H7 (cell line): Measurements from ENCODE around the gene PIK3R5. TPM values are rescaled to one million over a fixed set of nuclear protein-coding genes. Genes with fewer than 3 reads are reported as not detected.
"Not testable (repeated sequence)": the region's sequence is repeated elsewhere in the genome, so short reads cannot be mapped to it uniquely, and the experiment has no call there.

Source experiments
- DNase-seq: peaks from one replicate; pipeline ENCODE4 v3.0.0; 2012
- H3K27me3 ChIP-seq: 2 replicates; pipeline ENCODE4 v1.6.0; 2011; ENCODE audit warnings: mild to moderate bottlenecking, low read length; ENCODE audit not compliant: control insufficient read depth, insufficient read depth
- H3K36me3 ChIP-seq: replicated peaks from 2 replicates; pipeline ENCODE4 v1.5.1; 2011; ENCODE audit warnings: low read length; ENCODE audit not compliant: control insufficient read depth, insufficient read depth
- H3K4me3 ChIP-seq: 2 replicates; pipeline ENCODE4 v1.5.1; 2011; ENCODE audit warnings: low read depth, mild to moderate bottlenecking, control low read depth, low read length, moderate library complexity; ENCODE audit not compliant: insufficient read depth
- total RNA-seq: library from RNA; depleted of rRNA; stranded (reverse); fragments of >200 nt; shearing (Covaris generic); gene quantifications from 2 replicates; pipeline ENCODE4 v1.2.3, GENCODE V29; 2014

PIK3R5 gene
- total RNA-seq, 1 experiment from 2014 or later: 33.6 TPM

DNA sequence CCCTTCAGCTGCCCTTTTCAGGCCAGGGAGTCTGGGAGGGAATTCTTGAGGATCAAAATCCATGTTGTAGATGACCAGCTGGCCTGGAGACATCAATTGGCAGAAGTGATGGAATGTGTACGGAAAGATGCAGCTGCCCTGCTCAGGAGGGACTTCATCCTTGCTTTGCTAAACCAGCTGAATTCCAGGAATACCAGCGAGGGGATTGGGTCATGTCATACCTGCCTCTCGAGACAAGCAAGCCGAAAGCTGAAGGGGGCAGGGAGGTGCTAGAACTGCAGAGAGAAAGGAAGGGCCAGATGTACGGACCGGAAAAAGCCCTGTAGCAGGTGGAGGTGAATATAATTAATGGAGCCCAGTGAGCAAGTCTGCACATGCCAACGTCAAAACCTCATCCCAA is 30.2 kb upstream of the PIK3R5 start:
- no peak for DNase-seq
- Histone ChIP-seq H3K36me3 (no peaks in the 10 kb centered on the region), H3K4me3 (no peak overlapping the region), H3K27me3 (peaks cover 1% of the 10 kb centered on the region; the same call in 1 of the 2 replicates)

DNA sequence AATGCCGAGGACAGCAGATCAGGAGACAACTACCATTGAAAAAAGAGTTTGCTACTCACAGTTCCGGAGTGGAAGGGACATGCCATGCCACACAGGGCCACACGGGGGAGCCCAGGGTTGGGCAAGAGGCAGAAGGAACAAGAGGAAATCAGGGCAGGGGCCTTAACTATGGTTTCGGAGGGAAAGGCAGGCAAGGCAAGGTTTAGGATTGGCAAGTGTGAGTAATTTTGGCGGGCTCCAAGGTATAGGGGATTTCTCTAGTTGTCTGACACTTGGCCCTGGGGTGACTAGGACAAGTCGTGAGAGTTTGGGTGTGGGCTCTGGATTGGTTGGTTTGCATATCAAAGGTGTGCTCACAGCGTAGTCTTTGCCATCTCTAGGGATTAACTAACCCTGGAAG is 28.8 kb upstream of the PIK3R5 start:
- H3K36me3 ChIP-seq: no peaks in the 10 kb centered on the region
- no peaks in the 10 kb centered on the region for H3K27me3 ChIP-seq
- peak; percentile 72 for DNase-seq
- no peak overlapping the region for H3K4me3 ChIP-seq

- DNase-seq: peak; percentile 84
- no peak overlapping the region for H3K4me3 ChIP-seq
- H3K27me3 ChIP-seq: no peaks in the 10 kb centered on the region
- no peaks in the 10 kb centered on the region for H3K36me3 ChIP-seq
Measured at GRCh38 chr17:8991514-8992285, 26.2 kb upstream of the PIK3R5 start.

GRCh38 chr17:8988263-8988935 is 22.9 kb upstream of the PIK3R5 start:
- H3K4me3 ChIP-seq, H3K27me3 ChIP-seq, H3K36me3 ChIP-seq, DNase-seq: not testable (repeated sequence)

- Histone ChIP-seq H3K4me3 (no peak overlapping the region), H3K27me3 (no peaks in the 10 kb centered on the region), H3K36me3 (no peaks in the 10 kb centered on the region)
- DNase-seq: no peak
Measured at GRCh38 chr17:8986295-8986694, 20.8 kb upstream of the PIK3R5 start.

DNA sequence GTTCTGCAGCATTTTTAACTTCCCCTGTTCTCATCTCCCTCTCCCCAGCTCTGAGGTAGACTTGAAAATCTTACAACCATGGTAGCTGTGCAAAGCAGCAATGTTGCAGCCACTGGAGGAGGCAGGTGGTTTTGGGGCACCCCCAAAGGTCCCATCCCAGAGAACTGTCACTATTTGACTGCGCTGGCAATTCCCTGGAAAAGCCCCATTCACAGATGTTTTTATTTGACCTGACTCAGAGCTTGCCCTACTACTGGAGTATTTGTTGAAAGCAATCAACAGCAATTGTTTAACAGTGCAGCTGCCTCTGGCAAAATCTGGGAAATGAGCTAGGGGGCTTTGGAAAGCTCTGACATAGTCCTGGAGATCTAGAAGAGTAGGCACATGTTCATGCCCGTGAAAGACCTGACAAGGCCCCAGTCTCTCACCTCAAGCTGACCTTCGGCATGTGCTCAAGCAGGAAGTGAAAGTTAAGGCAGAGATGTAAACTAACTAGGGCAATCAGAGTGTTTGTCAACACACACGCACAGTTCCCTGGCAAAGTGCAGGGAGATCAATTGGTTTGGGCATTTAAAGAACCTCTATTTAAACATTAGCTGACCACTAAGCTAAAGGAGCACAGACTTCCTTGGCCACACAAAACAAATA is 19.7 kb upstream of the PIK3R5 start:
- no peak for DNase-seq
- H3K36me3 ChIP-seq: no peaks in the 10 kb centered on the region

DNA sequence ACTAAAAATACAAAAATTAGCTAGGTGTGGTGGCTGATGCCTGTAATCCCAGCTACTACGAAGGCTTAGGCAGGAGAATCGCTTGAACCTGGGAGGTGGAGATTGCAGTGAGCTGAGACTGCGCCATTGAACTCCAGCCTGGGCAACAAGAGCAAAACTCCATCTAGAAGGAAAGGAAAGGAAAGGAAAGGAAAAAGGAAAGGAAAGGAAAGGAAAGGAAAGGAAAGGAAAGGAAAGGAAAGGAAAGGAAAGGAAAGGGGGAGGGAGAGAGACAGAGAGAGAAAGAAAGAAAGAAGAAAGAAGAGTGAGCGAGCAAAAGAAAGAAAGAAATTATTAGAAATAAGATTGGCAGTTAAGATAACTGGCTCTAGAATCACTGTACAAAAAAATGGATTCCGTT is 18.7 kb upstream of the PIK3R5 start:
- not testable (repeated sequence) for H3K4me3 ChIP-seq, DNase-seq, H3K36me3 ChIP-seq

More for the DNA sequence above, 19.7 kb upstream of the PIK3R5 start:
- Histone ChIP-seq H3K4me3 (no peak overlapping the region), H3K27me3 (no peaks in the 10 kb centered on the region)

GRCh38 chr17:8981443-8981842 is 15.9 kb upstream of the PIK3R5 start:
- H3K36me3 ChIP-seq: no peaks in the 10 kb centered on the region
- no peak for DNase-seq

More for the DNA sequence above, 18.7 kb upstream of the PIK3R5 start:
- H3K27me3 ChIP-seq: not testable (repeated sequence)

DNA sequence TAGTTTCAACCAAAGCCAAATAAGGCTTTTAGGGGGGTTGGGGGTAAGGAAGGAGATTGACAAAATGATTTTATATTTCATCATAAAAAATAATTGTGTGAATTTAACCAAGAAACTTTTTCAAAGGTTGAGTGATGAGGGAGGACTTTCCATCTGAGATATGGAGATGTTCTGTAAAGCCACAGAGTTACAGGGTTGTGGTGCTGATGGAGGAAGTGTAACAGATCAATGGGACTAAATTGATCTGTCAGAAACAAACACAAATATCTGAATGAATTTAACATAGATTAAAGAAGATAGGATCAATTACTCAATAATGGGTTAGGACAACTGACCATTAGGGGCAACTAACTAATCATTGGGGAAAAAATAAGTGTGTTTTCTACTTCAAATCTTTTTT is 14.2 kb upstream of the PIK3R5 start:
- no peaks in the 10 kb centered on the region for H3K27me3 ChIP-seq
- no peak overlapping the region for H3K4me3 ChIP-seq
- DNase-seq: no peak
- H3K36me3 ChIP-seq: no peaks in the 10 kb centered on the region

More at GRCh38 chr17:8981443-8981842, 15.9 kb upstream of the PIK3R5 start:
- no peak overlapping the region for H3K4me3 ChIP-seq
- H3K27me3 ChIP-seq: no peaks in the 10 kb centered on the region

- Histone ChIP-seq H3K27me3 (no peaks in the 10 kb centered on the region), H3K4me3 (no peak overlapping the region), H3K36me3 (no peaks in the 10 kb centered on the region)
- DNase-seq: no peak
Measured at GRCh38 chr17:8976638-8977037, 11.1 kb upstream of the PIK3R5 start.

DNA sequence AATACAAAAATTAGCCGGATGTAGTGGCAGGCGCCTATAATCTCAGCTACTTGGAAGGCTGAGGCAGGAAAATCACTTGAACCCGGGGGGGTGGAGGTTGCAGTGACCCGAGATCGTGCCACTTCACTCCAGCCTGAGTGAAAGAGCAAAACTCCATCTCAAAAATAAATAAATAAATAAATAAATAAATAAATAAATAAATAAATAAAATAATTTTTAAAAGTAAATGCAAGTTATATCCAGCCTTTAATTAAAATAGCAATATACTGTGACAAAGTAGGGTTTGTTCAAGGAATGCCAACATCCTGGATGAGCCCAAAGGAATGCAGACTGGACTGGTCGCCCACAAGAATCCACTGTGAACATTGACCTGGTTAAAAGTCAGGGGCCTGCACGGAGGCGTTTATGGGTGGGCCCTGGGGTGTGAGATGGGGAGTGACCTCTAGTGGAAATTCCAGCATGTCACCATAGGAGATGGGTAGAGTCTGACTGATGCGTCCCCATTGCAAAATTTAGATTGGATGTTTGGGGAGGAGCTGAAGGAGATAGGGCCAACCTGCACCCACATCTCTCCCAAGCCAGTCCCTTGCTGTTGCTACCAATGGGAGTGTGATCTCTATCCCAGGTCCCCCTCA is 9.7 kb upstream of the PIK3R5 start:
- Histone ChIP-seq H3K36me3 (no peaks in the 10 kb centered on the region), H3K4me3 (no peak overlapping the region), H3K27me3 (no peaks in the 10 kb centered on the region)
- DNase-seq: no peak

DNA sequence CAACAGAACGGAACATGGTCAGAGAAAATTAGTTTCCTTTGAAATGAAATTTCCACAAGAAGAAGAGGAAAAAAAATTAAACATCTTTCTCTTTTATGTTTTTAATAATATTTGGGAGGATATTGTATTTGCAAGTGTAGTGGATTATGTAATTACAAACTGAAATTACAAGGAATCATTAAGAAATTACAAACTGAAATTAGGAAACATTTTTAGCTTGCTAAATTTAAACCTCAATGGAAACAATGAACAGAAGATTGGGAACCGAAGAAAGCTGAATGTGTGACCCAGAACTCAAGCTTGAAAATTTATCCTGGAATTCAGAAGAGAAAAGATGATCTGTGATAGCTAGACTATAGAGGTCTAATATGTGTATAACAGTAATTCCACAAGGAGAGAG is 4.4 kb upstream of the PIK3R5 start:
- Histone ChIP-seq H3K4me3 (no peak overlapping the region), H3K36me3 (no peaks in the 10 kb centered on the region), H3K27me3 (peaks cover 11% of the 10 kb centered on the region)
- no peak for DNase-seq

DNA sequence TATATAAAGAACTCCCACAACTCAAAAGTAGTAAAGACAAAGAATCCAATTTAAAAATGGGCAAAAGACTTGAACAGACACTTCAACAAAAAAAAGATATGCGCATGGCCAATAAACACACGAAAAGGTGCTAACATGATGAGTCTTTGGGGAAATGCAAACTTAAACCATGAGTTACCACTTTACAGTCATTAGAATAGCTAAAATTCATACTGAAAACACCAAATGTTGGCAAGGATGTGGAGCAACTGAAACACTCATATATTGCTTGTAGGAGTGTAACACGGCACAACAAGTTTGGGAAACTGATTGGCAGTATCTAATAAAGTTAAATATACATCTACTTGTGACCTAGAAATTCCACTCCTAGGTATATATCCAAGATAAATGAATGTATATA is 3.0 kb upstream of the PIK3R5 start:
- peaks cover 19% of the 10 kb centered on the region for H3K27me3 ChIP-seq

DNA sequence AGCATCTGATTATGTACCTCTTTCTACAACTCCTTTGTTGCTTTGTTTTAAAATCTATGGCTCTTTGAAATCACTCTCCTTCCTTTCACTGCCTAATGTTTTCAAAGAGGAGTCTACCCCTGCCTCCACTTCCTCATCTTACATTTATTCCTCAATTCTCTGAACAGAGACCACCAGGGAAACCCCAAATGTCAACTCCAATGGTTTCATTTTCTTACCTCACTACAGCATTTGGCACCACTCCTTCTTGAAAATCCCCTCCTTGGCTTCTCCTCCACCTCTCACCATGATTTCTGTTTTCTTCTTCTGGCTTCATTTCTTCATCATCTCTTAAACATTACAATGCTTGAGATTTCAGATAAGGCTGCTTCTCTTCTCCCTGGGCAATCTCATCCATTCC is 2.4 kb upstream of the PIK3R5 start:
- H3K36me3 ChIP-seq: no peaks in the 10 kb centered on the region
- H3K4me3 ChIP-seq: no peak overlapping the region
- no peak for DNase-seq
- peaks cover 19% of the 10 kb centered on the region for H3K27me3 ChIP-seq

More for the DNA sequence above, 3.0 kb upstream of the PIK3R5 start:
- H3K4me3 ChIP-seq: no peak overlapping the region
- DNase-seq: no peak
- H3K36me3 ChIP-seq: no peaks in the 10 kb centered on the region
